ENCODE measurements around the gene KLF1.

DNA sequence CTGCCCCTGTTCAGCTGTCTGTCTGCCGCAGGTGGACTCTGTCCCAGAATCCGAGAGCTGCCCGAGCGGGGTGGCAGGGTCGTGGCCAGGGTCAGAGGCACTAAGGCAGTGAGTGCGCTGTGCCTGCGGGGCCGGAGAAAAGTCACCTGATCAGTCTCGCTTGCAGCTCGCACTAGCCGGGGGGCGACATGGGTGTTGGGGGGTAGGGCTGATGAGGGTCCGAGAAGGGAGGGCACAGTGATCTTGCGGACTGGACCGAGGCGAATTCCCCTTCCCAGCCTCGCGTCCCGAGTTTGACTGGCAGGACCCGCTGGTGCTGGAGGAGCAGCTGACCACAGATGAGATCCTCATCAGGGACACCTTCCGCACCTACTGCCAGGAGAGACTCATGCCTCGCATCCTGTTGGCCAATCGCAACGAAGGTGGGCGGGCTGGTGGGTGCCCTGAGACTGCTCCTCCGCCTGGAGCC is 4.6 kb upstream of the KLF1 start:
- TF ChIP-seq, protein P1, sequence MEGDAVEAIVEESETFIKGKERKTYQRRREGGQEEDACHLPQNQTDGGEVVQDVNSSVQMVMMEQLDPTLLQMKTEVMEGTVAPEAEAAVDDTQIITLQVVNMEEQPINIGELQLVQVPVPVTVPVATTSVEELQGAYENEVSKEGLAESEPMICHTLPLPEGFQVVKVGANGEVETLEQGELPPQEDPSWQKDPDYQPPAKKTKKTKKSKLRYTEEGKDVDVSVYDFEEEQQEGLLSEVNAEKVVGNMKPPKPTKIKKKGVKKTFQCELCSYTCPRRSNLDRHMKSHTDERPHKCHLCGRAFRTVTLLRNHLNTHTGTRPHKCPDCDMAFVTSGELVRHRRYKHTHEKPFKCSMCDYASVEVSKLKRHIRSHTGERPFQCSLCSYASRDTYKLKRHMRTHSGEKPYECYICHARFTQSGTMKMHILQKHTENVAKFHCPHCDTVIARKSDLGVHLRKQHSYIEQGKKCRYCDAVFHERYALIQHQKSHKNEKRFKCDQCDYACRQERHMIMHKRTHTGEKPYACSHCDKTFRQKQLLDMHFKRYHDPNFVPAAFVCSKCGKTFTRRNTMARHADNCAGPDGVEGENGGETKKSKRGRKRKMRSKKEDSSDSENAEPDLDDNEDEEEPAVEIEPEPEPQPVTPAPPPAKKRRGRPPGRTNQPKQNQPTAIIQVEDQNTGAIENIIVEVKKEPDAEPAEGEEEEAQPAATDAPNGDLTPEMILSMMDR (IDR thresholded peaks at IDR 0.05): no peak
- TF ChIP-seq POLR2A (IDR thresholded peaks at IDR 0.05): no peak
